DOHH2 (cell line): Measurements from ENCODE around the gene GCNT2.
"Not testable (repeated sequence)": the region's sequence is repeated elsewhere in the genome, so short reads cannot be mapped to it uniquely, and the experiment has no call there.

Experiments used
- EZH2phosphoT487 ChIP-seq: fragments of 200-600 bp; sonication (generic); IDR thresholded peaks from 2 replicates; pipeline ENCODE4 v1.6.1; 2017; ENCODE audit warnings: borderline replicate concordance, mild to moderate bottlenecking, antibody characterized with exemption, low read length, moderate library complexity, mixed read lengths
- TF ChIP-seq, protein P1 (sequence below): fragments of 200-600 bp; sonication (generic); IDR thresholded peaks from one replicate; pipeline ENCODE4 v1.5.1; 2014; ENCODE audit warnings: antibody characterized with exemption, mild to moderate bottlenecking, low read depth, low read length; ENCODE audit not compliant: poor library complexity, severe bottlenecking

DNA sequence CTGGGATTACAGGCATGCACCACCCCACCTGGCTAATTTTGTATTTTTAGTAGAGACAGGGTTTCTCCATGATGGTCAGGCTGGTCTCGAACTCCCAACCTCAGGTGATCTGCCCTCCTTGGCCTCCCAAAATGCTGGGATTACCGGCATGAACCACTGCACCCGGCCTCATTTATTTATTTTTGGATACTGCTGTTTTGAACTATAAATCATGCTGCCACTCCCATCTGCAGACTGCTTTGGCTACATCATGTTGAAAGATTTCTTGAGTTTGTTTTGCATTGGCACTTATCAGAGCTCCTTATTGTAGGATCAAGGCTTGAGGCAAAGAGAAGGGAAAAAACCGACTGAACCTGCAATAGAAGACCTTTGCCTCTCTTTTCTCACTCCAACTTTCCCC lies 60.3 kb downstream of the GCNT2 start:
- TF ChIP-seq, protein P1, sequence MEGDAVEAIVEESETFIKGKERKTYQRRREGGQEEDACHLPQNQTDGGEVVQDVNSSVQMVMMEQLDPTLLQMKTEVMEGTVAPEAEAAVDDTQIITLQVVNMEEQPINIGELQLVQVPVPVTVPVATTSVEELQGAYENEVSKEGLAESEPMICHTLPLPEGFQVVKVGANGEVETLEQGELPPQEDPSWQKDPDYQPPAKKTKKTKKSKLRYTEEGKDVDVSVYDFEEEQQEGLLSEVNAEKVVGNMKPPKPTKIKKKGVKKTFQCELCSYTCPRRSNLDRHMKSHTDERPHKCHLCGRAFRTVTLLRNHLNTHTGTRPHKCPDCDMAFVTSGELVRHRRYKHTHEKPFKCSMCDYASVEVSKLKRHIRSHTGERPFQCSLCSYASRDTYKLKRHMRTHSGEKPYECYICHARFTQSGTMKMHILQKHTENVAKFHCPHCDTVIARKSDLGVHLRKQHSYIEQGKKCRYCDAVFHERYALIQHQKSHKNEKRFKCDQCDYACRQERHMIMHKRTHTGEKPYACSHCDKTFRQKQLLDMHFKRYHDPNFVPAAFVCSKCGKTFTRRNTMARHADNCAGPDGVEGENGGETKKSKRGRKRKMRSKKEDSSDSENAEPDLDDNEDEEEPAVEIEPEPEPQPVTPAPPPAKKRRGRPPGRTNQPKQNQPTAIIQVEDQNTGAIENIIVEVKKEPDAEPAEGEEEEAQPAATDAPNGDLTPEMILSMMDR = not testable (repeated sequence)
- TF ChIP-seq EZH2phosphoT487 = not testable (repeated sequence)
